HG02678 (cell line): ENCODE measurements around the gene AGR2.

ENCODE experiments used
- ATAC-seq: cut with Tn5 transposase; IDR thresholded peaks from one replicate; pipeline ENCODE4 v1.9.1; 2021; ENCODE audit warnings: mild to moderate bottlenecking, moderate library complexity; ENCODE audit not compliant: unreplicated experiment

Gene AGR2

GRCh38 chr7:16743236-16743635 is 61.6 kb downstream of the AGR2 start:
- ATAC-seq = no peak

- no peak for ATAC-seq
Measured at GRCh38 chr7:16742547-16742946, 62.3 kb downstream of the AGR2 start.
